GM19035 (cell line): ENCODE results near the gene ADGRB3.
"Not testable (repeated sequence)": the region's sequence is repeated elsewhere in the genome, so short reads cannot be mapped to it uniquely, and the experiment has no call there.

Source experiments
- ATAC-seq: cut with Tn5 transposase; IDR thresholded peaks from one replicate; pipeline ENCODE4 v1.9.1; 2021; ENCODE audit not compliant: unreplicated experiment

ADGRB3 gene

GRCh38 chr6:69102416-69102815 lies 467.3 kb downstream of the ADGRB3 start:
- no peak for ATAC-seq

- no peak for ATAC-seq
These were observed 470.2 kb downstream of the ADGRB3 start for GRCh38 chr6:69105288-69105687.

- ATAC-seq: no peak
These were observed 471.4 kb downstream of the ADGRB3 start for GRCh38 chr6:69106511-69106910.

- no peak for ATAC-seq
These were observed 476.2 kb downstream of the ADGRB3 start for GRCh38 chr6:69111301-69111700.

GRCh38 chr6:69116658-69117057 lies 481.6 kb downstream of the ADGRB3 start:
- ATAC-seq: no peak

- ATAC-seq: not testable (repeated sequence)
These were observed 486.7 kb downstream of the ADGRB3 start for GRCh38 chr6:69121461-69122406.

GRCh38 chr6:69122407-69122773 lies 487.3 kb downstream of the ADGRB3 start:
- ATAC-seq: no peak

GRCh38 chr6:69128411-69128810 lies 493.3 kb downstream of the ADGRB3 start:
- no peak for ATAC-seq

GRCh38 chr6:69129046-69129445 lies 494.0 kb downstream of the ADGRB3 start:
- no peak for ATAC-seq

- no peak for ATAC-seq
These were observed 500.8 kb downstream of the ADGRB3 start for GRCh38 chr6:69135927-69136326.

GRCh38 chr6:69138148-69138547 lies 503.1 kb downstream of the ADGRB3 start:
- ATAC-seq: no peak

- no peak for ATAC-seq
These were observed 503.9 kb downstream of the ADGRB3 start for GRCh38 chr6:69138893-69139494.

GRCh38 chr6:69145062-69145461 lies 510.0 kb downstream of the ADGRB3 start:
- no peak for ATAC-seq

- ATAC-seq: no peak
These were observed 511.3 kb downstream of the ADGRB3 start for GRCh38 chr6:69146385-69146784.

GRCh38 chr6:69155467-69155866 lies 520.4 kb downstream of the ADGRB3 start:
- ATAC-seq: no peak

GRCh38 chr6:69162811-69163210 lies 527.7 kb downstream of the ADGRB3 start:
- no peak for ATAC-seq

GRCh38 chr6:69164564-69165229 lies 529.6 kb downstream of the ADGRB3 start:
- ATAC-seq: no peak

GRCh38 chr6:69179681-69180080 lies 544.6 kb downstream of the ADGRB3 start:
- no peak for ATAC-seq

GRCh38 chr6:69180361-69181067 lies 545.4 kb downstream of the ADGRB3 start:
- no peak for ATAC-seq

GRCh38 chr6:69181964-69182363 lies 546.9 kb downstream of the ADGRB3 start:
- ATAC-seq: no peak

GRCh38 chr6:69185276-69185675 lies 550.2 kb downstream of the ADGRB3 start:
- ATAC-seq: no peak
